GM23248 (cell line): ENCODE data around the gene SCCPDH. TPM values are rescaled to one million over a fixed set of nuclear protein-coding genes. Genes with fewer than 3 reads are reported as not detected.

Experiments
- DNase-seq: peaks from one replicate; pipeline ENCODE4 v3.0.0-alpha.2; 2015
- H2AFZ ChIP-seq: fragments of 200-600 bp; sonication (generic); 2 replicates; pipeline ENCODE4 v1.6.1; 2016; ENCODE audit warnings: antibody characterized with exemption
- H3F3A ChIP-seq: fragments of 200-600 bp; sonication (generic); 2 replicates; pipeline ENCODE4 v1.6.1; 2016; ENCODE audit warnings: mild to moderate bottlenecking, antibody characterized with exemption, mixed run types; ENCODE audit not compliant: insufficient read depth
- H3K27ac ChIP-seq: fragments of 200-600 bp; sonication (generic); 2 replicates; pipeline ENCODE4 v1.5.1; 2016; ENCODE audit warnings: mild to moderate bottlenecking
- H3K27me3 ChIP-seq: fragments of 200-600 bp; sonication (generic); replicated peaks from 2 replicates; pipeline ENCODE4 v1.6.1; 2016; ENCODE audit warnings: mild to moderate bottlenecking; ENCODE audit not compliant: insufficient read depth
- H3K36me3 ChIP-seq: fragments of 200-600 bp; sonication (generic); 2 replicates; pipeline ENCODE4 v1.6.1; 2016; ENCODE audit warnings: low read depth, mild to moderate bottlenecking
- H3K4me1 ChIP-seq: fragments of 200-600 bp; sonication (generic); 2 replicates; pipeline ENCODE4 v1.6.1; 2016; ENCODE audit warnings: mild to moderate bottlenecking; ENCODE audit not compliant: insufficient read depth
- H3K4me2 ChIP-seq: fragments of 200-600 bp; sonication (generic); one replicate; pipeline ENCODE4 v1.6.1; 2016; ENCODE audit warnings: mild to moderate bottlenecking; ENCODE audit not compliant: unreplicated experiment
- H3K4me3 ChIP-seq: fragments of 200-600 bp; sonication (generic); 2 replicates; pipeline ENCODE4 v1.5.1; 2016; ENCODE audit warnings: mild to moderate bottlenecking
- H3K79me2 ChIP-seq: fragments of 200-600 bp; sonication (generic); 2 replicates; pipeline ENCODE4 v1.6.1; 2016; ENCODE audit warnings: mild to moderate bottlenecking; ENCODE audit not compliant: insufficient read depth
- H3K9ac ChIP-seq: fragments of 200-600 bp; sonication (generic); 2 replicates; pipeline ENCODE4 v1.6.1; 2016; ENCODE audit warnings: mild to moderate bottlenecking
- H3K9me2 ChIP-seq: fragments of 200-600 bp; sonication (generic); 2 replicates; pipeline ENCODE4 v1.6.1; 2016; ENCODE audit warnings: mixed run types, mild to moderate bottlenecking, moderate library complexity; ENCODE audit not compliant: insufficient read depth
- H3K9me3 ChIP-seq: fragments of 200-600 bp; sonication (generic); one replicate; pipeline ENCODE4 v1.6.1; 2017; ENCODE audit warnings: low read depth
- H4K20me1 ChIP-seq: fragments of 200-600 bp; sonication (generic); 2 replicates; pipeline ENCODE4 v1.6.0; 2016; ENCODE audit not compliant: insufficient read depth
- EZH2 ChIP-seq: fragments of 200-600 bp; sonication (generic); IDR thresholded peaks from 2 replicates; pipeline ENCODE4 v1.6.1; 2018; ENCODE audit warnings: antibody characterized with exemption, mild to moderate bottlenecking; ENCODE audit not compliant: insufficient read depth, poor library complexity, severe bottlenecking
- EZH2phosphoT487 ChIP-seq: fragments of 200-600 bp; sonication (generic); IDR thresholded peaks from 2 replicates; pipeline ENCODE4 v1.6.1; 2018; ENCODE audit warnings: antibody characterized with exemption, moderate library complexity, mild to moderate bottlenecking, low read depth; ENCODE audit not compliant: insufficient read depth
- WGBS, 2 experiments: methylation state at CpG; one replicate each; pipeline ENCODE4 v1.1.6; 2015 to 2017; ENCODE audit warnings: low lambda C conversion rate in 2 of 2, low coverage in 1 of 2; ENCODE audit errors: missing lambda C conversion rate in 2 of 2; 5-methylcytosine and 5-hydroxymethylcytosine counted together
- in situ Hi-C: fragments of 300-500 bp; cut with MboI; formaldehyde crosslinking; loops from 2 replicates; pipeline ENCODE4 v1.15.0; 2020
- polyA plus RNA-seq: library from polyadenylated mRNA; unstranded; fragments of >200 nt; fragmentation: Nextera tagmentation; extraction: Ambion mirVana; gene quantifications from 2 replicates; pipeline ENCODE4 v1.2.1, GENCODE V29; 2016
- total RNA-seq: library from RNA; depleted of rRNA; stranded (reverse); fragments of >200 nt; shearing (Covaris generic); gene quantifications from 2 replicates; pipeline ENCODE4 v1.2.3, GENCODE V29; 2014

The SCCPDH gene
- total and polyA plus RNA-seq, 2 experiments from 2014 or later = 36.3 to 37.5 TPM

- no peak overlapping the region for H2AFZ ChIP-seq
- H3K9me3 ChIP-seq = no peaks in the 10 kb centered on the region
- no peaks in the 10 kb centered on the region for H3K9me2 ChIP-seq
- H3K4me1 ChIP-seq = peaks cover 14% of the 10 kb centered on the region
- TF ChIP-seq EZH2phosphoT487 (no peak), EZH2 (no peak)
- H3K9ac ChIP-seq = no peak overlapping the region
- 0 out of 2 replicates have a peak, but pooled peaks cover 7% of the 10 kb centered on the region for H3K27me3 ChIP-seq
- no peaks in the 10 kb centered on the region for H3K36me3 ChIP-seq
- no peaks in the 10 kb centered on the region for H3K79me2 ChIP-seq
- H4K20me1 ChIP-seq = no peaks in the 10 kb centered on the region
- no peak overlapping the region for H3K4me2 ChIP-seq
- no peak for DNase-seq
- H3K4me3 ChIP-seq = no peak overlapping the region
- H3F3A ChIP-seq = no peaks in the 10 kb centered on the region
- 87 to 88% methylated on average over 30 of the region's 30 CpGs for WGBS, 2 experiments
- no peak overlapping the region for H3K27ac ChIP-seq
- in situ Hi-C loops = no loop called here
Observed at GRCh38 chr1:246795906-246796694, 71.9 kb downstream of the SCCPDH start.

DNA sequence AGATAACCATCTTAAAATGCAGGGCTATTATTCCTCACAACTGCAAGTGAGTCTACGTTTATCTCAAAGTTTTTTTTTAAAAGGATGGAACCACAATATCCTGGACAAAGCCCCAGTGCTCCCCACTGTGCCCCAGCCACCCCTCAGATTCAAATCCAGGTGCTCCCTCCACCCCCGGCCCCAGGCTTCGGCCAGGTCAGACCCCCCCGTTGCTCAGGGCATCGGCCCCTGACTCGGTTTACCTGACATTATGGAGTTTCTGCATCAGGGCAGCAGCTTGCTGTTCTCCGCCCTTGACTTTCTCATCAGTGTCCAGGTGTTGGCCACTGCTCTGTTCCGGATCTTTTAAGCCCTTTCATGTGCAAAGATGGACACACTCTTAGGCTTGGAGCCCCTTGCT is 72.9 kb downstream of the SCCPDH start:
- no peaks in the 10 kb centered on the region for H3K79me2 ChIP-seq
- H3K4me3 ChIP-seq = no peak overlapping the region
- no peak overlapping the region for H3K4me2 ChIP-seq
- peaks cover 14% of the 10 kb centered on the region for H3K4me1 ChIP-seq
- no peaks in the 10 kb centered on the region for H3K9me2 ChIP-seq
- no peak overlapping the region for H2AFZ ChIP-seq
- no peak for TF ChIP-seq EZH2
- TF ChIP-seq EZH2phosphoT487 = no peak
- WGBS, 2 experiments = 78 to 83% methylated on average over 8 of the region's 8 CpGs
- H3K9me3 ChIP-seq = no peaks in the 10 kb centered on the region
- no peak overlapping the region for H3K27ac ChIP-seq
- in situ Hi-C loops = no loop called here
- no peaks in the 10 kb centered on the region for H3K36me3 ChIP-seq
- no peaks in the 10 kb centered on the region for H3F3A ChIP-seq
- no peak overlapping the region for H3K9ac ChIP-seq
- 0 out of 2 replicates have a peak, but pooled peaks cover 7% of the 10 kb centered on the region for H3K27me3 ChIP-seq
- no peak for DNase-seq
- H4K20me1 ChIP-seq = no peaks in the 10 kb centered on the region

- H3K9me3 ChIP-seq = no peaks in the 10 kb centered on the region
- no peaks in the 10 kb centered on the region for H3K36me3 ChIP-seq
- no peak overlapping the region for H3K4me2 ChIP-seq
- no peak overlapping the region for H3K27ac ChIP-seq
- no peak overlapping the region for H3K9ac ChIP-seq
- H3K4me3 ChIP-seq = no peak overlapping the region
- 0 out of 2 replicates have a peak, but pooled peaks cover 7% of the 10 kb centered on the region for H3K27me3 ChIP-seq
- H3K9me2 ChIP-seq = no peaks in the 10 kb centered on the region
- no peak overlapping the region for H2AFZ ChIP-seq
- TF ChIP-seq EZH2phosphoT487 (no peak), EZH2 (no peak)
- WGBS, 2 experiments = 75 to 80% methylated on average over 11 of the region's 11 CpGs
- DNase-seq = no peak
- no peaks in the 10 kb centered on the region for H3K79me2 ChIP-seq
- no peaks in the 10 kb centered on the region for H3F3A ChIP-seq
- in situ Hi-C loops = no loop called here
- H3K4me1 ChIP-seq = peaks cover 14% of the 10 kb centered on the region
- H4K20me1 ChIP-seq = no peaks in the 10 kb centered on the region
Observed at GRCh38 chr1:246797597-246797996, 73.4 kb downstream of the SCCPDH start.

DNA sequence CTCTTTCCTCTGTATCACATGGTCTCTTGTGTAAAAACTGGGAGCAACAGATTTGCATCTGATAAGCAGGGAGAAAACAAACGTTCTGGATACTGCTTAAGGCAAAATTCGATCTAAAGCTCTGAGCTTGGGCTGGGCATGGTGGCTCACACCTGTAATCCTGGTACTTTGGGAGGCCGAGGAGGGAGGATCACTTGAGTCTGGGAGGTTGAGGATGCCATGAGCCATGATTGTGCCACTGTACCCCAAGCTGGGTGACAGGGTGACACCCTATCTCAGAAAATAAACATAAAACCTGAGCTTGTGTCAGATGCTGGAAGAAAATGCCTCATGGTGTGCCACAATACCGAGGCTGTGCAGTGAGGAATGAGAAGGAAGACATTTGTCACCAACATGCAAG is 73.9 kb downstream of the SCCPDH start:
- no peaks in the 10 kb centered on the region for H3F3A ChIP-seq
- no peak overlapping the region for H3K4me2 ChIP-seq
- H3K27me3 ChIP-seq = peaks cover 8% of the 10 kb centered on the region; the same call in 1 of the 2 replicates
- no peak for DNase-seq
- H3K9me2 ChIP-seq = no peaks in the 10 kb centered on the region
- in situ Hi-C loops = no loop called here
- H3K27ac ChIP-seq = no peak overlapping the region
- no peaks in the 10 kb centered on the region for H3K79me2 ChIP-seq
- no peak overlapping the region for H2AFZ ChIP-seq
- H3K4me3 ChIP-seq = no peak overlapping the region
- H3K9ac ChIP-seq = no peak overlapping the region
- TF ChIP-seq EZH2 (no peak), EZH2phosphoT487 (no peak)
- H3K36me3 ChIP-seq = no peaks in the 10 kb centered on the region
- no peaks in the 10 kb centered on the region for H4K20me1 ChIP-seq
- 54 to 66% methylated on average over 4 of the region's 4 CpGs for WGBS, 2 experiments
- H3K9me3 ChIP-seq = no peaks in the 10 kb centered on the region
- H3K4me1 ChIP-seq = peaks cover 14% of the 10 kb centered on the region
